Measurements from ENCODE around the gene RNU11.
"Not testable (repeated sequence)": the region's sequence is repeated elsewhere in the genome, so short reads cannot be mapped to it uniquely, and the experiment has no call there.

RNU11 gene

DNA sequence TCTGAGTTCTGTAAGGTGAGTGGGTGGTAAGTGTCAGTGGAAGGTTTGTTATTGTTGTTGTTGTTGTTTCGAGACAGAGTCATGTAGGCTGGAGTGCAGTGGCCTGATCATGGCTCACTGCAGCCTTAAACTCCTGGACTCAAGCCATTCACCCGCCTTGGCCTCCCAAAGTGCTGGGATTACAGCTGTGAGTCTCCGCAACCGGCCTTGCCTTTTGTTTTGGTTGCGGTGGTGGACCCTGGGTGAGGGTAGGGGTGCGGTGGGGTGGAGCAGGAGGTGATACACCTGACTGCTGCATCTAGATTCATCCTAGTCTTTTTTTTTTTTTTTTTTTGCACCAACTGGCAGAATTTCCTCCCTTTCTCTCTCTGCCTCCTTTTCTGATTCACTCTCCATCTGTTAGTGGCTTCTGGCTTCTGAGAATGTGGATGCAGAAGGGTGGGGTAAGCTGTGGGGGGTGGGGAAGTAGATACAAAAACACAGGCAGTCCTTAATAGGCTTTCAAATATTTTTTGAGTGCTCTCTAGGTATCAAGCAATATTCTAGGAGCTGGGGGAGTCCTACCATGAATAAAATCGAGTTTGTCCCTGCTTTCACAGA lies 15.6 kb downstream of the RNU11 start:
- Histone ChIP-seq H3K36me3 (ENCODE audit: control insufficient read depth, insufficient read depth, low read length) (no peaks in the 10 kb centered on the region), H3K4me1 (ENCODE audit: control insufficient read depth, insufficient read depth, low read length) (peaks cover 3% of the 10 kb centered on the region), H3K27me3 (ENCODE audit: control insufficient read depth, insufficient read depth, low read length, poor library complexity, severe bottlenecking) (no peaks in the 10 kb centered on the region), H3K4me3 (ENCODE audit: insufficient read depth, low read depth, low read length) (no peak overlapping the region), H3K9me3 (ENCODE audit: control insufficient read depth, low read length) (no peaks in the 10 kb centered on the region), H3K27ac (ENCODE audit: insufficient read depth, low read depth, low read length, poor library complexity, severe bottlenecking) (no peak overlapping the region)
- WGBS, 2 experiments = 70 to 72% methylated on average over 7 of the region's 7 CpGs

- H3K4me3 ChIP-seq (ENCODE audit: insufficient read depth, low read depth, low read length) = no peak overlapping the region
- H3K27me3 ChIP-seq (ENCODE audit: control insufficient read depth, insufficient read depth, low read length, poor library complexity, severe bottlenecking) = no peaks in the 10 kb centered on the region
- WGBS, 2 experiments = 96% methylated on average over 12 of the region's 12 CpGs
- no peaks in the 10 kb centered on the region for H3K9me3 ChIP-seq (ENCODE audit: control insufficient read depth, low read length)
- H3K4me1 ChIP-seq (ENCODE audit: control insufficient read depth, insufficient read depth, low read length) = peaks cover 3% of the 10 kb centered on the region
- no peaks in the 10 kb centered on the region for H3K36me3 ChIP-seq (ENCODE audit: control insufficient read depth, insufficient read depth, low read length)
- no peak overlapping the region for H3K27ac ChIP-seq (ENCODE audit: insufficient read depth, low read depth, low read length, poor library complexity, severe bottlenecking)
These were observed 18.4 kb downstream of the RNU11 start for GRCh38 chr1:28666806-28667205.

- H3K27me3 ChIP-seq (ENCODE audit: control insufficient read depth, insufficient read depth, low read length, poor library complexity, severe bottlenecking) = no peaks in the 10 kb centered on the region
- H3K36me3 ChIP-seq (ENCODE audit: control insufficient read depth, insufficient read depth, low read length) = no peaks in the 10 kb centered on the region
- WGBS, 2 experiments = 4% methylated on average over 52 to 53 of the region's 57 CpGs
- H3K4me1 ChIP-seq (ENCODE audit: control insufficient read depth, insufficient read depth, low read length) = peaks cover 3% of the 10 kb centered on the region
- H3K27ac ChIP-seq (ENCODE audit: insufficient read depth, low read depth, low read length, poor library complexity, severe bottlenecking) = peak within 1 kb of the TSS; percentile 89
- H3K4me3 ChIP-seq (ENCODE audit: insufficient read depth, low read depth, low read length) = peak within 1 kb of the TSS; percentile 81
- no peaks in the 10 kb centered on the region for H3K9me3 ChIP-seq (ENCODE audit: control insufficient read depth, low read length)
These were observed 20.0 kb downstream of the RNU11 start, which contains the start of gene GMEB1 for GRCh38 chr1:28668191-28668955. GMEB1 (plus strand) TSS chr1:28668784; CDS start chr1:28683613, 14,829 bp downstream.

GRCh38 chr1:28668956-28669723 lies 20.7 kb downstream of the RNU11 start:
- Histone ChIP-seq H3K36me3 (ENCODE audit: control insufficient read depth, insufficient read depth, low read length) (no peaks in the 10 kb centered on the region), H3K4me1 (ENCODE audit: control insufficient read depth, insufficient read depth, low read length) (peaks cover 3% of the 10 kb centered on the region), H3K9me3 (ENCODE audit: control insufficient read depth, low read length) (no peaks in the 10 kb centered on the region), H3K27me3 (ENCODE audit: control insufficient read depth, insufficient read depth, low read length, poor library complexity, severe bottlenecking) (no peaks in the 10 kb centered on the region), H3K27ac (ENCODE audit: insufficient read depth, low read depth, low read length, poor library complexity, severe bottlenecking) (peak overlapping the region; percentile 89), H3K4me3 (ENCODE audit: insufficient read depth, low read depth, low read length) (peak overlapping the region; percentile 81)
- WGBS, 2 experiments = 2% methylated on average over 63 of the region's 63 CpGs

- 95 to 96% methylated on average over 18 to 19 of the region's 20 CpGs for WGBS, 2 experiments
- no peaks in the 10 kb centered on the region for H3K27me3 ChIP-seq (ENCODE audit: control insufficient read depth, insufficient read depth, low read length, poor library complexity, severe bottlenecking)
These were observed 22.9 kb downstream of the RNU11 start for GRCh38 chr1:28671254-28671780.

DNA sequence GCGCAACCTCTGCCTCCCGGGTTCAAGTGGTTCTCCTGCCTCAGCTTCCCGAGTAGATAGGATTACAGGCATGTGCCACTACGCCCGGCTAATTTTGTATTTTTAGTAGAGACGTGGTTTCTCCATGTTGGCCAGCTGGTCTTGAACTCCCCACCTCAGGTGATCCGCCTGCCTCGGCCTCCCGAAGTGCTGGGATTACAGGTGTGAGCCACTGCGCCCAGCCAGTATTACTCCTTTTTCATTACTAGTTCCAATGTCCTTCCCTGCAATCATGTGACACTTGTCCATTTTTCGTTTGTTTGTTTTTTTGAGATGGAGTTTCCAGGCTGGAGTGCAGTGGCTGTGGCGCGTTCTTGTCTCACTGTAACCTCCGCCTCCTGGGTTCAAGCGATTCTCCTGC lies 24.6 kb downstream of the RNU11 start:
- not testable (repeated sequence) for H3K27me3 ChIP-seq (ENCODE audit: control insufficient read depth, insufficient read depth, low read length, poor library complexity, severe bottlenecking); H3K4me1 ChIP-seq (ENCODE audit: control insufficient read depth, insufficient read depth, low read length); H3K36me3 ChIP-seq (ENCODE audit: control insufficient read depth, insufficient read depth, low read length); H3K9me3 ChIP-seq (ENCODE audit: control insufficient read depth, low read length); H3K27ac ChIP-seq (ENCODE audit: insufficient read depth, low read depth, low read length, poor library complexity, severe bottlenecking); H3K4me3 ChIP-seq (ENCODE audit: insufficient read depth, low read depth, low read length)
- 94 to 95% methylated on average over 15 of the region's 15 CpGs for WGBS, 2 experiments

More at GRCh38 chr1:28671254-28671780, 22.9 kb downstream of the RNU11 start:
- H3K27ac ChIP-seq (ENCODE audit: insufficient read depth, low read depth, low read length, poor library complexity, severe bottlenecking) = no peak overlapping the region
- H3K9me3 ChIP-seq (ENCODE audit: control insufficient read depth, low read length) = no peaks in the 10 kb centered on the region
- peaks cover 3% of the 10 kb centered on the region for H3K4me1 ChIP-seq (ENCODE audit: control insufficient read depth, insufficient read depth, low read length)
- H3K36me3 ChIP-seq (ENCODE audit: control insufficient read depth, insufficient read depth, low read length) = no peaks in the 10 kb centered on the region
- no peak overlapping the region for H3K4me3 ChIP-seq (ENCODE audit: insufficient read depth, low read depth, low read length)

DNA sequence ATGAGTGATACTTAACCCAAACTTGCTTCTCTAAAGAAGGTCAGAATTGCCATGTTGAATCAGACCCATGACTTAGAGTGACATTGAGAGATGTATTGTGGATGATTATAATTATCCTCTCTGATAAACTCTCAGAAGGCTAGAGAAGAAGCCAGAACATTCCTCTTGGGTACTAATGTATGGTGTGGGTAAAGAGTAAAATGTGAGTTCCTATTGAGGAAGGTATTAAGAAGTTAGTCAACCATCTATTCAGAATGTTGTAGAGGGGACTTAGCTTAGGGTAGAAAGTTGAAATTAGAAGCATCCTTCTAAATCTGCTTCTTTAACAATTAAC lies 27.5 kb downstream of the RNU11 start:
- Histone ChIP-seq H3K4me3 (ENCODE audit: insufficient read depth, low read depth, low read length) (no peak overlapping the region), H3K36me3 (ENCODE audit: control insufficient read depth, insufficient read depth, low read length) (no peaks in the 10 kb centered on the region), H3K4me1 (ENCODE audit: control insufficient read depth, insufficient read depth, low read length) (no peaks in the 10 kb centered on the region), H3K9me3 (ENCODE audit: control insufficient read depth, low read length) (no peaks in the 10 kb centered on the region), H3K27me3 (ENCODE audit: control insufficient read depth, insufficient read depth, low read length, poor library complexity, severe bottlenecking) (no peaks in the 10 kb centered on the region), H3K27ac (ENCODE audit: insufficient read depth, low read depth, low read length, poor library complexity, severe bottlenecking) (no peak overlapping the region)

DNA sequence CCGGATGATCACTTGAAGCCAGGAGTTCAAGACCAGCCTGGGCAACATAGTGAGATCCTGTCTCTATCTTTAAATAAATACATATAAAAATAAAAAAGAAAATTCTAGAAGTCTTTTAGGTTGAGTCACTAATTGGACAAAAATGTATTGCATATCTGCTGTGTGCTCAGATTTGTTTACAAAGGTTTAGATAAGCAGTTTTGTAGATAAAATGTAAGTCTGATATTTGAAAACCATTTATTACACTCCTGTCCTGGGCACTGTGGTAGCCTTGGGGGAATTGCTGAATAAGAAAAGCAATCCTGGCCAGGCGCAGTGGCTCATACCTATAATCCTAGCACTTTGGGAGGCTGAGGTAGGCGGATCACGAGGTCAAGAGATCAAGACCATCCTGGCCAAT lies 31.8 kb downstream of the RNU11 start:
- no peaks in the 10 kb centered on the region for H3K9me3 ChIP-seq (ENCODE audit: control insufficient read depth, low read length)
- WGBS, 2 experiments = 93 to 97% methylated on average over 4 of the region's 4 CpGs

GRCh38 chr1:28682840-28683239 lies 34.4 kb downstream of the RNU11 start:
- Histone ChIP-seq H3K9me3 (ENCODE audit: control insufficient read depth, low read length) (no peaks in the 10 kb centered on the region), H3K27ac (ENCODE audit: insufficient read depth, low read depth, low read length, poor library complexity, severe bottlenecking) (no peak overlapping the region), H3K4me3 (ENCODE audit: insufficient read depth, low read depth, low read length) (no peak overlapping the region), H3K36me3 (ENCODE audit: control insufficient read depth, insufficient read depth, low read length) (no peaks in the 10 kb centered on the region), H3K27me3 (ENCODE audit: control insufficient read depth, insufficient read depth, low read length, poor library complexity, severe bottlenecking) (no peaks in the 10 kb centered on the region), H3K4me1 (ENCODE audit: control insufficient read depth, insufficient read depth, low read length) (no peaks in the 10 kb centered on the region)
- 94 to 96% methylated on average over 6 of the region's 6 CpGs for WGBS, 2 experiments

More for the DNA sequence above, 31.8 kb downstream of the RNU11 start:
- Histone ChIP-seq H3K4me3 (ENCODE audit: insufficient read depth, low read depth, low read length) (no peak overlapping the region), H3K27me3 (ENCODE audit: control insufficient read depth, insufficient read depth, low read length, poor library complexity, severe bottlenecking) (no peaks in the 10 kb centered on the region), H3K4me1 (ENCODE audit: control insufficient read depth, insufficient read depth, low read length) (no peaks in the 10 kb centered on the region), H3K27ac (ENCODE audit: insufficient read depth, low read depth, low read length, poor library complexity, severe bottlenecking) (no peak overlapping the region), H3K36me3 (ENCODE audit: control insufficient read depth, insufficient read depth, low read length) (no peaks in the 10 kb centered on the region)

DNA sequence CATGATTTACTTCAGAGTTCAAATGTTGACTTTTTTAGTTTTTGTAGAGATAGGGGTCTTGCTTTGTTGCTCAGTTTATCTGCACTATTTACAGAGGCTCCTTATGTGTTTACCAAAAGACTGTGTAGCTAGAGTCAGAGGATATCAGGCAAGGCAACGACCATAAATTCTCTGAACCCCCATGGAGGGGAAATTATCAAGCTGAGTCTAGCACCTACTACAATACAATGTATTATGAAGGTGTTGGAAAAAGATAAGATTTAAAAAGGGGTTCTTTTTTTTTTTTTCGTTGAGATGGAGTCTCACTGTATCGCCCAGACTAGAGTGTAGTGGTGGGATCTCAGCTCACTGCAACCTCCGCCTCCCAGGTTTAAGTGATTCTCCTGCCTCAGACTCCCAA lies 36.5 kb downstream of the RNU11 start:
- Histone ChIP-seq H3K4me3 (ENCODE audit: insufficient read depth, low read depth, low read length) (no peak overlapping the region), H3K27ac (ENCODE audit: insufficient read depth, low read depth, low read length, poor library complexity, severe bottlenecking) (no peak overlapping the region), H3K36me3 (ENCODE audit: control insufficient read depth, insufficient read depth, low read length) (no peaks in the 10 kb centered on the region), H3K4me1 (ENCODE audit: control insufficient read depth, insufficient read depth, low read length) (no peaks in the 10 kb centered on the region), H3K27me3 (ENCODE audit: control insufficient read depth, insufficient read depth, low read length, poor library complexity, severe bottlenecking) (no peaks in the 10 kb centered on the region), H3K9me3 (ENCODE audit: control insufficient read depth, low read length) (no peaks in the 10 kb centered on the region)
- 95 to 99% methylated on average over 3 to 4 of the region's 4 CpGs for WGBS, 2 experiments

Measured in ectodermal cell (in vitro differentiated cells).